T47D (cell line): ENCODE results near the gene SPNS2.
A peak's percentile ranks its signal among the peaks of the same experiment; 100 is the strongest.

Experiments
- DNase-seq, 2 experiments: peaks; one replicate each; pipeline versions ENCODE4 v3.0.0 to v3.0.0-alpha.2; 2011 to 2012; ENCODE audit warnings: low read depth in 1 of 2, low spot score in 1 of 2
- JUND ChIP-seq: IDR thresholded peaks from 2 replicates; pipeline ENCODE4 v1.6.1; 2012; ENCODE audit warnings: low read depth
- in situ Hi-C: cut with HindIII; loops from 2 replicates; pipeline ENCODE4 v1.10.0; 2016; ENCODE audit warnings: low sequenced_read_pairs, low pct_unique_long_range_greater_than_20kb

The SPNS2 gene

GRCh38 chr17:4498461-4499397, at the start of gene SPNS2:
SPNS2 (plus strand) TSS chr17:4498881; CDS start chr17:4499048, 167 bp downstream.
- in situ Hi-C loops: no loop called here
- no peak for TF ChIP-seq JUND
- peak; percentile 71 to 90 for DNase-seq

DNA sequence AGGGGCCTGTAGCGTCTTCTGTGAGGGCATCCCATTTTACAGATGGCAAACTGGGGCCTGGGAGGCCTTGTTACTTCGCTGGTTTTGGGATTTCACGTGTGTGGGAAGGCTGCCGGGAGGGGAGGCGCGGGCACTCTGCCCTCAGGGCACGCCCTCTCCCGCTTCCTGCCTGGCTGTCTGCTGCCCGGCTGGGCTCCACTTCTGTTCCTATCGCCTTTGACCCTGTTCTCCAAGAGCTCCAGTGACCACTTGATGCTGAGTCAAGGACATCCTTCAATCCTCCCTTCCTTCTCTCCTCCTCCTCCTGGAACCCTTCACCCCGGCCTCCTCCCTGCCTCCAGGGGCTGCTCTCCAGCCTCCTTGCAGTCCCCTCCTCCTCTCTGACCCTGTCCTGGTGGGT, 48.9 kb upstream of the SPNS2 start:
- in situ Hi-C loops: no loop called here
- TF ChIP-seq JUND: no peak
- no peak for DNase-seq

DNA sequence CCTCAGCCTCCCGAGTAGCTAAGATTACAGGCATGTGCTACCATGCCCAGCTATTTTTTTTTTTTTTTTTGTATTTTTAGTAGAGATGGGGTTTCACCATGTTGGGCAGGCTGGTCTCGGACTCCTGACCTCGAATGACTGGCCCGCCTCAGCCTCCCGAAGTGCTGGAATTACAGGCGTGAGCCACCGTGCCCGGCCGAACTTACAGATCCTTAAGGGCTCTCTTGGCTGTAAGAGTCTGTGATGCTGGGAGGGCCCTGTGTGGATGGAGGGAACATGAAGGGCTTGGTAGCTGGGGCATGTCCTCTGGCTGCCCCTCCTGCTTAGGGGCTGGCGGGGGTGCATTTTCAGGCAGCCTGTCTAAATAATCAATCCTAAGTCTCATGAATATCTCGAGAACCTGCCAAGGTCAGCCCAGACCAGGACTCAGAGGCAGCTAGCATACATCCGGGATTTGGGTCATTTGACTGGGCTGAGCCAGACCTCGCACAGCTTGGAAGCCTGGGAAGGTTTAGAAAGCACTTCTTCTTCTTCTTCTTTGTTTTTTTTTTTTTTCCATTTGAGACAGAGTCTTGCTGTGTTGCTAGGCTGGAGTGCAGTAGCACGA, 47.9 kb upstream of the SPNS2 start:
- no peak for DNase-seq
- in situ Hi-C loops: no loop called here
- no peak for TF ChIP-seq JUND

DNA sequence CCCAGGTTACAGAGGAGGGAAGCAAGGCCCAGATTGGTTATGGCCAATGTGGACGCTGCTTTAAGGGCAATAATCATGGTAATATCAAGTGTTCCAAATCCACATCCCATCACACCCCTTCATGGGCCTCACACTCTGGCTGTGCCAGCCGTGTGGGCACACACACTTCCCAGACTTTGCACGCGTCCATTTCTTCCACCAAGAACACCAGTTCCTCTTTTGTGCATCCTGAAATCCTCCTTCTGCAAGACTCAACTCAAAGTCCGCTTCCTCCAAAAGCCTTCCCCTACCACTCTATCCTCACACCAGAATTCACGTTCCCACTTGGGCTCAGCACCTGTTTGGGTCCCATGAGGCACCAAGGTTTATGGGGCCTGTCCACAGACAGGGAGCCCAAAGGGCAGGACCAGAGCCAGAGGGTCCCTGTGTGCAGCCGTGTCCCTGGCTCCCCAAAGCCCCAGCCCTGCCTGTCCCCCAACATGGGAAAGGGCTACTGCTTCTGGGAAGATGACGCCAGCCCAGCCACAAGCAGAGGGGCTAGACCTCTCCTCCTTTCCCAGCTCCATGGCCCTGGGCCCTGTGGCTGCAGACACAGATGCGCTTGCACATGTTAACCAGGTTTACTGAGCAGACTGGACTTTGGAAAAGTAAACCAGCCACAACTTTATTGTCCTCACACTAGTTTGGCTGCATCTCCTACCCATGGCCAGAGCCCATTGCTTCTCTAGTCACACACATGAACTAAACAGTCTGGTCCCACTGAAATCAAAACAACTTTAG, 44.7 kb upstream of the SPNS2 start:
- DNase-seq: no peak
- TF ChIP-seq JUND: no peak
- in situ Hi-C loops: no loop called here

- no peak for DNase-seq
- TF ChIP-seq JUND: no peak
- in situ Hi-C loops: no loop called here
Measured at GRCh38 chr17:4460661-4461060, 38.0 kb upstream of the SPNS2 start.

GRCh38 chr17:4463818-4464476, 34.7 kb upstream of the SPNS2 start:
- TF ChIP-seq JUND: no peak
- in situ Hi-C loops: no loop called here
- no peak for DNase-seq

- DNase-seq: no peak
- TF ChIP-seq JUND: no peak
- in situ Hi-C loops: no loop called here
Measured at GRCh38 chr17:4465786-4466185, 32.9 kb upstream of the SPNS2 start.

- in situ Hi-C loops: no loop called here
- no peak for DNase-seq
- no peak for TF ChIP-seq JUND
Measured at GRCh38 chr17:4467287-4467686, 31.4 kb upstream of the SPNS2 start.

GRCh38 chr17:4469552-4469951, 29.1 kb upstream of the SPNS2 start:
- in situ Hi-C loops: no loop called here
- no peak for DNase-seq
- no peak for TF ChIP-seq JUND

DNA sequence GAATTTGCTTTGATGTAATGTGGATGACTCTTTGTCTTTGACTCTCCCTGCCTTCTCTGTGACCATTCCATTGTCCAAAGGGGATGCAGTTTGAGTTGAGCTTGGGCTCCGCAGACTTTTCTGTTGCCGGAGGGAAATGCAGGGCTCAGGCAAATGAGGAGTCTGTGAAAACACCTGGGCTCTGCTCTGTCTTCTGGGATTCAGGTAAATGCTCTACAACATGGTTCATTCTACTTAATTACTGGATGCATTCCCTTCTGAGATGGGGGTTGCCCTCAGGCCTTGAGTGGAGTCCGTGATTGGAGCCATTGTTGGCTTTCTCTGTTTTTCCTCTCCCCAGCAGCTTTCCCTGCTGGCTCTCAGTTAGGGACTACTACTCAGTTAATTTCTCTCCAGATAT, 26.4 kb upstream of the SPNS2 start:
- no peak for TF ChIP-seq JUND
- DNase-seq: no peak
- in situ Hi-C loops: no loop called here

DNA sequence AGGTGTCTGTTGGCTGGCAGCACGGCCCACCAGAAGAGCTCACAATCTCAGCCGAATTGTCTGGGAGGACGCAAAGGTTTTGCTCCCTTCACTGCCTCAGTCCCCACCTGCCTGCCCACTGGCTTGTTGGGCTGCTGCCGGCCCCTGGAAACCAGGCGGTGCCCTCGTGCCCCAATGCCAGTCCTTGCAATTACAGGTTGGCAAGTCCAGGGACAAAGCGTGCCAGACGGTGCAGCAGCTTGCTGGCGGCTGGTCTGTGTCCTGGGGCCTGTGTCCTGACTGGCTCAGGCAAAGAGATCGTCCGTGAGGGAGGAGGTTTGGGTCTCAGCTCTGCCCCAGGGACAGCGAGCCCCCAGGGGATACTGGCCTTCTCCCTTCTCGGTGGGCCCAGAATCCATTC, 24.6 kb upstream of the SPNS2 start:
- in situ Hi-C loops: no loop called here

GRCh38 chr17:4475001-4475400, 23.7 kb upstream of the SPNS2 start:
- in situ Hi-C loops: no loop called here
- DNase-seq: no peak
- no peak for TF ChIP-seq JUND

More for the DNA sequence above, 24.6 kb upstream of the SPNS2 start:
- no peak for TF ChIP-seq JUND
- DNase-seq: no peak
